GM08714 (cell line): ENCODE data around the gene SP8.

Experiments used
- H3K4me3 ChIP-seq: fragments of 200-500 bp; sonication (Bioruptor generic); 2 replicates; pipeline ENCODE4 v1.5.1; 2014; ENCODE audit warnings: mild to moderate bottlenecking, low read length, inconsistent platforms
- ZNF274 ChIP-seq: IDR thresholded peaks from 2 replicates; pipeline ENCODE4 v1.6.1; 2012; ENCODE audit warnings: mild to moderate bottlenecking, low read depth, low read length

The SP8 gene

GRCh38 chr7:20749906-20750305 lies 36.8 kb downstream of the SP8 start:
- no peak for TF ChIP-seq ZNF274
- H3K4me3 ChIP-seq, result no peak overlapping the region

GRCh38 chr7:20748853-20749252 lies 37.8 kb downstream of the SP8 start:
- no peak overlapping the region for H3K4me3 ChIP-seq
- TF ChIP-seq ZNF274, result no peak

GRCh38 chr7:20747001-20747400 lies 39.7 kb downstream of the SP8 start:
- TF ChIP-seq ZNF274, result no peak
- no peak overlapping the region for H3K4me3 ChIP-seq

- no peak overlapping the region for H3K4me3 ChIP-seq
- no peak for TF ChIP-seq ZNF274
These were observed 41.0 kb downstream of the SP8 start for GRCh38 chr7:20745702-20746101.

- TF ChIP-seq ZNF274, result no peak
- H3K4me3 ChIP-seq, result no peak overlapping the region
These were observed 41.7 kb downstream of the SP8 start for GRCh38 chr7:20744954-20745446.

GRCh38 chr7:20742913-20743312 lies 43.8 kb downstream of the SP8 start:
- H3K4me3 ChIP-seq, result no peak overlapping the region
- no peak for TF ChIP-seq ZNF274

- TF ChIP-seq ZNF274, result no peak
- H3K4me3 ChIP-seq, result no peak overlapping the region
These were observed 44.9 kb downstream of the SP8 start for GRCh38 chr7:20741801-20742200.

- H3K4me3 ChIP-seq, result no peak overlapping the region
- no peak for TF ChIP-seq ZNF274
These were observed 47.9 kb downstream of the SP8 start for GRCh38 chr7:20738518-20739481.

- no peak overlapping the region; the same call in 1 of the 2 replicates for H3K4me3 ChIP-seq
These were observed 48.7 kb downstream of the SP8 start for GRCh38 chr7:20737840-20738448.

GRCh38 chr7:20735346-20736065 lies 51.2 kb downstream of the SP8 start:
- no peak for TF ChIP-seq ZNF274
- no peak overlapping the region for H3K4me3 ChIP-seq

More at GRCh38 chr7:20737840-20738448, 48.7 kb downstream of the SP8 start:
- no peak for TF ChIP-seq ZNF274
